Spleen (tissue), 11 donors: ENCODE results near the gene PTCD3. TPM values are rescaled to one million over a fixed set of nuclear protein-coding genes. Genes with fewer than 3 reads are reported as not detected.

ENCODE experiments used
- DNase-seq: peaks from one replicate; pipeline ENCODE4 v3.0.0-alpha.2; 2020
- H3K27ac ChIP-seq, 8 donors: fragments of 200-600 bp; sonication (generic) in 7 of 8; 1 replicate in 4 of 8; 2 replicates in 4 of 8; pipeline versions ENCODE4 v1.5.0 to v1.8.0; 2016 to 2021; ENCODE audit warnings: inconsistent platforms in 4 of 8, mild to moderate bottlenecking in 4 of 8, moderate library complexity in 1 of 8
- H3K27me3 ChIP-seq, 7 donors: fragments of 200-600 bp; sonication (generic) in 6 of 7; replicated peaks in 1 of 7; 1 replicate in 4 of 7; 2 replicates in 3 of 7; pipeline versions ENCODE4 v1.5.0 to v1.8.0; 2016 to 2021; ENCODE audit warnings: inconsistent platforms in 3 of 7, mild to moderate bottlenecking in 1 of 7
- H3K36me3 ChIP-seq, 6 donors: fragments of 200-600 bp; sonication (generic) in 5 of 6; 1 replicate in 4 of 6; 2 replicates in 2 of 6; pipeline versions ENCODE4 v1.5.0 to v1.8.0; 2016 to 2021; ENCODE audit warnings: inconsistent platforms in 2 of 6
- H3K4me1 ChIP-seq, 6 donors: fragments of 200-600 bp; sonication (generic) in 5 of 6; 1 replicate in 3 of 6; 2 replicates in 3 of 6; pipeline versions ENCODE4 v1.5.0 to v1.8.0; 2016 to 2021; ENCODE audit warnings: inconsistent platforms in 3 of 6
- H3K4me3 ChIP-seq, 8 donors: fragments of 200-600 bp; sonication (generic) in 7 of 8; 1 replicate in 4 of 8; 2 replicates in 4 of 8; pipeline versions ENCODE4 v1.5.0 to v1.8.0; 2016 to 2021; ENCODE audit warnings: inconsistent platforms in 4 of 8, mild to moderate bottlenecking in 4 of 8, moderate library complexity in 2 of 8
- H3K9me3 ChIP-seq, 8 donors: fragments of 200-600 bp; sonication (generic) in 7 of 8; 1 replicate in 4 of 8; 2 replicates in 4 of 8; pipeline versions ENCODE4 v1.5.0 to v1.8.0; 2016 to 2021; ENCODE audit warnings: inconsistent platforms in 4 of 8
- POLR2A ChIP-seq, 3 donors: fragments of 450-650 bp; IDR thresholded peaks; one replicate each; pipeline ENCODE4 v1.5.1; 2017; ENCODE audit warnings: antibody characterized with exemption in 3 of 3, mild to moderate bottlenecking in 1 of 3
- POLR2AphosphoS5 ChIP-seq, 3 donors: sonication (generic); formaldehyde crosslinking; IDR thresholded peaks; one replicate each; pipeline ENCODE4 v1.5.1; 2017; ENCODE audit warnings: antibody characterized with exemption in 3 of 3
- WGBS, 5 donors: extraction: QIAGEN DNeasy Blood & Tissue Kit in 3 of 5; methylation state at CpG; one replicate each; pipeline versions ENCODE4 v1.1.5 to v1.1.7; 2013 to 2018; 5-methylcytosine and 5-hydroxymethylcytosine counted together
- intact Hi-C: fragments of 100-400 bp; cut with DNase I; formaldehyde crosslinking; loops from one replicate; pipeline ENCODE4 v1.15.0; 2023; ENCODE audit warnings: low total_unique reads
- polyA plus RNA-seq, 3 donors: library from polyadenylated mRNA; stranded (reverse); fragments of 200-250 nt; gene quantifications; one replicate each; pipeline ENCODE4 v1.2.1, GENCODE V29; 2013
- total RNA-seq, 7 donors: library from RNA; depleted of rRNA in 3 of 7; stranded (reverse); fragments of >200 nt in 3 of 7; fragmentation: NEBNext Ultra II Directional in 4 of 7; extraction: Animal tissue kit (Norgen Biotek cat#: 25700) in 4 of 7; gene quantifications; one replicate each; pipeline versions ENCODE4 v1.1.0 to v1.2.1, GENCODE V29; 2016 to 2021
- TF ChIP-seq, protein P1 (sequence below), 11 experiments: fragments of 200-600 bp in 7 of 11; fragments of 450-650 bp in 4 of 11; sonication (generic) in 4 of 11; IDR thresholded peaks in 8 of 11; conservative IDR thresholded peaks in 3 of 11; 1 replicate in 7 of 11; 2 replicates in 4 of 11; pipeline versions ENCODE4 v1.4.0 to v1.8.0; 2016 to 2021; ENCODE audit warnings: antibody characterized with exemption in 11 of 11, inconsistent platforms in 4 of 11, mild to moderate bottlenecking in 1 of 11
- donor health status: healthy with polysubstance abuse.
- donor health status: DM: no; HTN: no; CAD: no; lungs with moderate emphysema.
- donor health status: DM: no; HTN: no; CAD: no.
- donor health status: Bipolar disorder and iron deficiency.
- donor health status: healthy.
- donor health status: DM: no; HTN: no; CAD: no.
- donor health status: DM: yes; HTN: yes; CAD: no.

Gene PTCD3
- total and polyA plus RNA-seq, 10 donors: 29.8 to 126 (median 98.8) TPM

DNA sequence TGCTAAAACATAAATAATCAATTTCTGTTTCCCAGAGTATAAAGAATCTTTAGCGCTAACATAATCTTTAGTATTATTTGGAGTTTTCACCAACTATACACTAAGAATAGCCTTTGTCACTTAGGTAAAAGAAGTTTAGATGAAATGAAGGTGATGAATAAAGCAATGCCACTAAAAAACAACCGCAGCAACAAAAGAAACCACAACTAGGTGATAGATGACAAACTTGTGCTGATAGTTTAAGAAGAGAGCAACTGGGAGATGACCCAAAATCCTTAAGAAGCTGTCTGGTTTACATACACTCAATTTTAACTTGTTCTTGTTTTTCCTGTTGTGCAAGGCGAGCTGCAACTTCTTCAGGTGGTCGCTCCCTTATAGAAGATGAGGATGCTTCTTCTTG lies 64.4 kb downstream of the PTCD3 start:
- intact Hi-C loops: no loop called here
- TF ChIP-seq POLR2A (IDR thresholded peaks at IDR 0.05): no peak
- TF ChIP-seq, protein P1, sequence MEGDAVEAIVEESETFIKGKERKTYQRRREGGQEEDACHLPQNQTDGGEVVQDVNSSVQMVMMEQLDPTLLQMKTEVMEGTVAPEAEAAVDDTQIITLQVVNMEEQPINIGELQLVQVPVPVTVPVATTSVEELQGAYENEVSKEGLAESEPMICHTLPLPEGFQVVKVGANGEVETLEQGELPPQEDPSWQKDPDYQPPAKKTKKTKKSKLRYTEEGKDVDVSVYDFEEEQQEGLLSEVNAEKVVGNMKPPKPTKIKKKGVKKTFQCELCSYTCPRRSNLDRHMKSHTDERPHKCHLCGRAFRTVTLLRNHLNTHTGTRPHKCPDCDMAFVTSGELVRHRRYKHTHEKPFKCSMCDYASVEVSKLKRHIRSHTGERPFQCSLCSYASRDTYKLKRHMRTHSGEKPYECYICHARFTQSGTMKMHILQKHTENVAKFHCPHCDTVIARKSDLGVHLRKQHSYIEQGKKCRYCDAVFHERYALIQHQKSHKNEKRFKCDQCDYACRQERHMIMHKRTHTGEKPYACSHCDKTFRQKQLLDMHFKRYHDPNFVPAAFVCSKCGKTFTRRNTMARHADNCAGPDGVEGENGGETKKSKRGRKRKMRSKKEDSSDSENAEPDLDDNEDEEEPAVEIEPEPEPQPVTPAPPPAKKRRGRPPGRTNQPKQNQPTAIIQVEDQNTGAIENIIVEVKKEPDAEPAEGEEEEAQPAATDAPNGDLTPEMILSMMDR (IDR thresholded peaks at IDR 0.05 in 8 of 11, conservative IDR thresholded peaks at IDR 0.05 in 3 of 11): no peak
- TF ChIP-seq POLR2AphosphoS5 (IDR thresholded peaks at IDR 0.05): no peak
- no peak overlapping the region for H3K27ac ChIP-seq
- WGBS, 5 donors: 83 to 96% (median 89%) methylated on average over 4 of the region's 4 CpGs
- H3K27me3 ChIP-seq: no peaks in the 10 kb centered on the region
- no peaks in the 10 kb centered on the region for H3K9me3 ChIP-seq
- no peak for DNase-seq
- H3K36me3 ChIP-seq: peaks cover 5 to 90% (median 69%) of the 10 kb centered on the region in 6 donors
- H3K4me3 ChIP-seq: no peak overlapping the region
- peaks cover 3 to 15% (median 11%) of the 10 kb centered on the region in 6 donors for H3K4me1 ChIP-seq

- TF ChIP-seq POLR2A (IDR thresholded peaks at IDR 0.05): no peak
- TF ChIP-seq, protein P1 (IDR thresholded peaks at IDR 0.05 in 8 of 11, conservative IDR thresholded peaks at IDR 0.05 in 3 of 11): no peak
- no peak for TF ChIP-seq POLR2AphosphoS5 (IDR thresholded peaks at IDR 0.05)
Measured at GRCh38 chr2:86171295-86171694, 65.3 kb downstream of the PTCD3 start.

GRCh38 chr2:86172610-86173009 lies 66.6 kb downstream of the PTCD3 start:
- no peak for DNase-seq
- H3K4me3 ChIP-seq: no peak overlapping the region
- no peak overlapping the region for H3K27ac ChIP-seq
- H3K4me1 ChIP-seq: peaks cover 3 to 24% (median 11%) of the 10 kb centered on the region in 6 donors
- H3K9me3 ChIP-seq: no peaks in the 10 kb centered on the region
- 26 to 95% (median 77%) methylated on average over 2 of the region's 2 CpGs for WGBS, 5 donors
- TF ChIP-seq, protein P1 (IDR thresholded peaks at IDR 0.05 in 8 of 11, conservative IDR thresholded peaks at IDR 0.05 in 3 of 11): no peak
- TF ChIP-seq POLR2AphosphoS5 (IDR thresholded peaks at IDR 0.05): no peak
- TF ChIP-seq POLR2A (IDR thresholded peaks at IDR 0.05): no peak
- peaks cover 5 to 90% (median 61%) of the 10 kb centered on the region in 6 donors for H3K36me3 ChIP-seq
- intact Hi-C loops: no loop called here
- H3K27me3 ChIP-seq: no peaks in the 10 kb centered on the region

More at GRCh38 chr2:86171295-86171694, 65.3 kb downstream of the PTCD3 start:
- DNase-seq: no peak
- WGBS, 5 donors: 91 to 97% (median 93%) methylated on average over 3 of the region's 3 CpGs
- Histone ChIP-seq H3K27me3 (no peaks in the 10 kb centered on the region), H3K9me3 (no peaks in the 10 kb centered on the region), H3K4me3 (no peak overlapping the region), H3K36me3 (peaks cover 5 to 90% (median 62%) of the 10 kb centered on the region in 6 donors), H3K27ac (no peak overlapping the region), H3K4me1 (peaks cover 3 to 23% (median 11%) of the 10 kb centered on the region in 6 donors)
- intact Hi-C loops: no loop called here

DNA sequence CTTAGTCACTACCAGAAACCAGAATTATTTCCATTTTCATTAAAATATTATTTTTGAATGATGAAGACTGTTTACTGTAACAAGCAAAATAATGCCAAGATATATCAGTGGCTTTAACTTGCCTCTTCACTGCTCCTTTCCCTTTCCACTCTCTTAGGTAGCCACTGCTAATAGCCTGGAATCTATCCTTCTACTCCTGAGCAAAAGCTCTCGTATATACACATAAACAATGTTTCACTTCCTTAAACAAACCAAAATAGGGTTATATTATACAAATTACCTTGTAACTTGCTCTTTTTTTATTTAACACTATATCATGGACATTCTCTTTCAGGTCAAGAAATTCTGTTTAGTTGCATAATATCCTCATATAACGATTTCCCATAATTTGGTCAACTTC lies 68.4 kb downstream of the PTCD3 start:
- no peak for TF ChIP-seq POLR2AphosphoS5 (IDR thresholded peaks at IDR 0.05)
- TF ChIP-seq, protein P1 (IDR thresholded peaks at IDR 0.05 in 8 of 11, conservative IDR thresholded peaks at IDR 0.05 in 3 of 11): no peak
- no peak for TF ChIP-seq POLR2A (IDR thresholded peaks at IDR 0.05)
- intact Hi-C loops: no loop called here
- no peak overlapping the region for H3K4me3 ChIP-seq
- 31 to 54% (median 48%) methylated on average over 2 of the region's 2 CpGs for WGBS, 5 donors
- no peaks in the 10 kb centered on the region for H3K9me3 ChIP-seq
- no peak for DNase-seq
- no peaks in the 10 kb centered on the region for H3K27me3 ChIP-seq
- peaks cover 3 to 90% (median 63%) of the 10 kb centered on the region in 6 donors for H3K36me3 ChIP-seq
- H3K27ac ChIP-seq: peak overlapping the region in 2 of 8 donors; percentile 6 to 32
- H3K4me1 ChIP-seq: peaks cover 3 to 24% (median 11%) of the 10 kb centered on the region in 6 donors
